GM23248 (cell line): ENCODE results near the gene CDH19. TPM values are rescaled to one million over a fixed set of nuclear protein-coding genes. Genes with fewer than 3 reads are reported as not detected.

Source experiments
- DNase-seq: peaks from one replicate; pipeline ENCODE4 v3.0.0-alpha.2; 2015
- H2AFZ ChIP-seq: fragments of 200-600 bp; sonication (generic); 2 replicates; pipeline ENCODE4 v1.6.1; 2016; ENCODE audit warnings: antibody characterized with exemption
- H3F3A ChIP-seq: fragments of 200-600 bp; sonication (generic); 2 replicates; pipeline ENCODE4 v1.6.1; 2016; ENCODE audit warnings: mild to moderate bottlenecking, antibody characterized with exemption, mixed run types; ENCODE audit not compliant: insufficient read depth
- H3K27ac ChIP-seq: fragments of 200-600 bp; sonication (generic); 2 replicates; pipeline ENCODE4 v1.5.1; 2016; ENCODE audit warnings: mild to moderate bottlenecking
- H3K27me3 ChIP-seq: fragments of 200-600 bp; sonication (generic); replicated peaks from 2 replicates; pipeline ENCODE4 v1.6.1; 2016; ENCODE audit warnings: mild to moderate bottlenecking; ENCODE audit not compliant: insufficient read depth
- H3K36me3 ChIP-seq: fragments of 200-600 bp; sonication (generic); 2 replicates; pipeline ENCODE4 v1.6.1; 2016; ENCODE audit warnings: low read depth, mild to moderate bottlenecking
- H3K4me1 ChIP-seq: fragments of 200-600 bp; sonication (generic); 2 replicates; pipeline ENCODE4 v1.6.1; 2016; ENCODE audit warnings: mild to moderate bottlenecking; ENCODE audit not compliant: insufficient read depth
- H3K4me2 ChIP-seq: fragments of 200-600 bp; sonication (generic); one replicate; pipeline ENCODE4 v1.6.1; 2016; ENCODE audit warnings: mild to moderate bottlenecking; ENCODE audit not compliant: unreplicated experiment
- H3K4me3 ChIP-seq: fragments of 200-600 bp; sonication (generic); 2 replicates; pipeline ENCODE4 v1.5.1; 2016; ENCODE audit warnings: mild to moderate bottlenecking
- H3K79me2 ChIP-seq: fragments of 200-600 bp; sonication (generic); 2 replicates; pipeline ENCODE4 v1.6.1; 2016; ENCODE audit warnings: mild to moderate bottlenecking; ENCODE audit not compliant: insufficient read depth
- H3K9ac ChIP-seq: fragments of 200-600 bp; sonication (generic); 2 replicates; pipeline ENCODE4 v1.6.1; 2016; ENCODE audit warnings: mild to moderate bottlenecking
- H3K9me2 ChIP-seq: fragments of 200-600 bp; sonication (generic); 2 replicates; pipeline ENCODE4 v1.6.1; 2016; ENCODE audit warnings: mixed run types, mild to moderate bottlenecking, moderate library complexity; ENCODE audit not compliant: insufficient read depth
- H3K9me3 ChIP-seq: fragments of 200-600 bp; sonication (generic); one replicate; pipeline ENCODE4 v1.6.1; 2017; ENCODE audit warnings: low read depth
- H4K20me1 ChIP-seq: fragments of 200-600 bp; sonication (generic); 2 replicates; pipeline ENCODE4 v1.6.0; 2016; ENCODE audit not compliant: insufficient read depth
- EZH2 ChIP-seq: fragments of 200-600 bp; sonication (generic); IDR thresholded peaks from 2 replicates; pipeline ENCODE4 v1.6.1; 2018; ENCODE audit warnings: antibody characterized with exemption, mild to moderate bottlenecking; ENCODE audit not compliant: insufficient read depth, poor library complexity, severe bottlenecking
- EZH2phosphoT487 ChIP-seq: fragments of 200-600 bp; sonication (generic); IDR thresholded peaks from 2 replicates; pipeline ENCODE4 v1.6.1; 2018; ENCODE audit warnings: antibody characterized with exemption, moderate library complexity, mild to moderate bottlenecking, low read depth; ENCODE audit not compliant: insufficient read depth
- WGBS, 2 experiments: methylation state at CpG; one replicate each; pipeline ENCODE4 v1.1.6; 2015 to 2017; ENCODE audit warnings: low lambda C conversion rate in 2 of 2, low coverage in 1 of 2; ENCODE audit errors: missing lambda C conversion rate in 2 of 2; 5-methylcytosine and 5-hydroxymethylcytosine counted together
- in situ Hi-C: fragments of 300-500 bp; cut with MboI; formaldehyde crosslinking; loops from 2 replicates; pipeline ENCODE4 v1.15.0; 2020
- polyA plus RNA-seq: library from polyadenylated mRNA; unstranded; fragments of >200 nt; fragmentation: Nextera tagmentation; extraction: Ambion mirVana; gene quantifications from 2 replicates; pipeline ENCODE4 v1.2.1, GENCODE V29; 2016
- total RNA-seq: library from RNA; depleted of rRNA; stranded (reverse); fragments of >200 nt; shearing (Covaris generic); gene quantifications from 2 replicates; pipeline ENCODE4 v1.2.3, GENCODE V29; 2014

Gene CDH19
- total and polyA plus RNA-seq, 2 experiments from 2014 or later = not detected

- WGBS, 2 experiments = 15% methylated on average over 1 of the region's 1 CpG
- Histone ChIP-seq H3K27me3 (no peaks in the 10 kb centered on the region), H3K9me2 (no peaks in the 10 kb centered on the region), H3K36me3 (no peaks in the 10 kb centered on the region), H4K20me1 (no peaks in the 10 kb centered on the region), H3F3A (no peaks in the 10 kb centered on the region), H3K4me2 (no peak overlapping the region), H3K9ac (no peak overlapping the region), H3K4me3 (no peak overlapping the region), H3K9me3 (no peaks in the 10 kb centered on the region), H2AFZ (no peak overlapping the region), H3K79me2 (no peaks in the 10 kb centered on the region), H3K27ac (no peak overlapping the region), H3K4me1 (no peaks in the 10 kb centered on the region)
- no peak for TF ChIP-seq EZH2phosphoT487
- no peak for TF ChIP-seq EZH2
- DNase-seq = no peak
- in situ Hi-C loops = no loop called here
Measured at GRCh38 chr18:66632756-66633155, 28.9 kb upstream of the CDH19 start.

DNA sequence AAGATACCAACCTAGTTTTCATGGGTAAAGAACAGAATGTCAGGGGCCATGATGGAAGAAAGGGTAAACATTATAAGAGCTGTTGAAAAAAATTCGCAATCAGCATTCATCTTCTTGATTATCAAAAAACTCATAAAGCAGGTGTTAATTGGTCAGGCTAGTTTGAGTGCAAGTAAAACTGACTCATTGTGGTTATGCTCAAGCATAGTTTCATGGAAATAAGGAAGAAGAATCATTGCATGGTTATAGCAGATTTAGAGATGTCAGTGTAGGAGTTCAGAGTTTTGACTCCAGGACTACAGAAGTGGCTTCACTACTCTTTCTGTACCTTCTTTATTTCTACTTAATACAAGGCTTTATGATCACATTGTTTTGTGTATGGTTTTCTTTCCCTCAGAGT, 26.9 kb upstream of the CDH19 start:
- no peak overlapping the region for H3K4me2 ChIP-seq
- H3K79me2 ChIP-seq = no peaks in the 10 kb centered on the region
- H3K9me2 ChIP-seq = no peaks in the 10 kb centered on the region
- no peak overlapping the region for H3K4me3 ChIP-seq
- in situ Hi-C loops = no loop called here
- no peaks in the 10 kb centered on the region for H3K9me3 ChIP-seq
- H3K9ac ChIP-seq = no peak overlapping the region
- H2AFZ ChIP-seq = no peak overlapping the region
- no peaks in the 10 kb centered on the region for H3K27me3 ChIP-seq
- no peaks in the 10 kb centered on the region for H4K20me1 ChIP-seq
- H3K27ac ChIP-seq = no peak overlapping the region
- 26 to 30% methylated on average over 1 of the region's 1 CpG for WGBS, 2 experiments
- TF ChIP-seq EZH2phosphoT487 (no peak), EZH2 (no peak)
- H3K36me3 ChIP-seq = no peaks in the 10 kb centered on the region
- no peaks in the 10 kb centered on the region for H3F3A ChIP-seq
- no peaks in the 10 kb centered on the region for H3K4me1 ChIP-seq
- DNase-seq = no peak

- H3K27me3 ChIP-seq = no peaks in the 10 kb centered on the region
- no peak overlapping the region for H3K4me2 ChIP-seq
- no peak overlapping the region for H3K4me3 ChIP-seq
- H3F3A ChIP-seq = no peaks in the 10 kb centered on the region
- H3K9me2 ChIP-seq = no peaks in the 10 kb centered on the region
- no peaks in the 10 kb centered on the region for H3K79me2 ChIP-seq
- H3K9me3 ChIP-seq = no peaks in the 10 kb centered on the region
- TF ChIP-seq EZH2phosphoT487 (no peak), EZH2 (no peak)
- H3K27ac ChIP-seq = no peak overlapping the region
- in situ Hi-C loops = no loop called here
- H2AFZ ChIP-seq = no peak overlapping the region
- H3K4me1 ChIP-seq = no peaks in the 10 kb centered on the region
- DNase-seq = no peak
- H4K20me1 ChIP-seq = no peaks in the 10 kb centered on the region
- no peaks in the 10 kb centered on the region for H3K36me3 ChIP-seq
- WGBS, 2 experiments = 4 to 7% methylated on average over 1 of the region's 1 CpG
- no peak overlapping the region for H3K9ac ChIP-seq
Measured at GRCh38 chr18:66623821-66624220, 19.9 kb upstream of the CDH19 start.

DNA sequence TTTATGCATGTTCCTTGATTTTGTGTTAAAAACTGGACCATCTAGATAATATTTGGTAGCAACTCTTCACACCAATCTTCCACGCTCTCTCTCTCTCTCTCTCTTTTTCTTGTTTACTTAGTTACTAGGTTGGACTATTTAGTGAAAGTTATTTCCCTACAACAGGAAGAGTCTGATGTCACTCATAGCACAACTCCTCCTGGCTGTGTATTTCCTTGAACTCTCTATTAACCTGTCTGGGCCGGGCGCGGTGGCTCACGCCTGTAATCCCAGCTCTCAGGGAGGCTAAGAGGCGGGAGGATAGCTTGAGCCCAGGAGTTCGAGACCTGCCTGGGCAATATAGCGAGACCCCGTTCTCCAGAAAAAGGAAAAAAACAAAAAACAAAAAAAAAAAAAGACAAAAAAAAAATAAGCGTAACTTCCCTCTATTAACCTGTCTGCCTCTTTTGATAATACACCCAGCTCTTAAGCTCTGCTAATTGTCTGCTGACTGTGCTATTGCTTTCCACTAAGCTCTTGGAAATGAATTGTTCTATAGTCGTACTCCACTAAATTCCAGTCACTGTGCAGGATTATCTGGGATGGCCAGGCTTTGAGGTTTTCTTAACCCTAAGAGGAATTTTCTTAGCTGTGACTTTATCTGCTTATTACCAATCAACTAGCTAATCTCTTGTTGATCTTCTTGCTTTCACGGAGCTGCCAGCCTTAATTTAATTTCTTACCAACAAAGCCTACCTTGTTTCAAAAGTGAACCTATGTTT, 18.1 kb upstream of the CDH19 start:
- Histone ChIP-seq H3K27ac (no peak overlapping the region), H3K4me2 (no peak overlapping the region), H3K4me3 (no peak overlapping the region), H3F3A (no peaks in the 10 kb centered on the region), H3K9me3 (no peaks in the 10 kb centered on the region), H3K4me1 (no peaks in the 10 kb centered on the region), H3K9me2 (no peaks in the 10 kb centered on the region), H2AFZ (no peak overlapping the region), H3K36me3 (no peaks in the 10 kb centered on the region), H3K27me3 (no peaks in the 10 kb centered on the region), H3K79me2 (no peaks in the 10 kb centered on the region), H4K20me1 (no peaks in the 10 kb centered on the region), H3K9ac (no peak overlapping the region)
- no peak for DNase-seq
- in situ Hi-C loops = no loop called here
- no peak for TF ChIP-seq EZH2
- no peak for TF ChIP-seq EZH2phosphoT487
- WGBS, 2 experiments = 44 to 52% methylated on average over 12 of the region's 12 CpGs
